Caki2 (cell line): ENCODE measurements around the gene VASN. TPM values are rescaled to one million over a fixed set of nuclear protein-coding genes. Genes with fewer than 3 reads are reported as not detected.
"Not testable (repeated sequence)": the region's sequence is repeated elsewhere in the genome, so short reads cannot be mapped to it uniquely, and the experiment has no call there.

Experiments used
- DNase-seq: peaks from one replicate; pipeline ENCODE4 v3.0.0-alpha.2; 2015; ENCODE audit warnings: low read depth
- in situ Hi-C: cut with HindIII; loops from 2 replicates; pipeline ENCODE4 v1.10.0; 2016; ENCODE audit warnings: low sequenced_read_pairs, low pct_unique_long_range_greater_than_20kb, mixed read lengths
- total RNA-seq: library from RNA; depleted of rRNA; stranded (reverse); fragments of >200 nt; shearing (Covaris generic); gene quantifications from 2 replicates; pipeline ENCODE4 v1.2.3, GENCODE V29; 2014; ENCODE audit warnings: low replicate concordance

VASN gene
- total RNA-seq, 1 experiment from 2014 or later = 5.5 TPM

- in situ Hi-C loops = no loop called here
- DNase-seq = no peak
Observed at GRCh38 chr16:4334724-4335495, 36.7 kb upstream of the VASN start.

- in situ Hi-C loops = no loop called here
- DNase-seq = no peak
Observed at GRCh38 chr16:4336701-4337539, 34.7 kb upstream of the VASN start.

GRCh38 chr16:4337540-4338088 is 34.0 kb upstream of the VASN start:
- no peak for DNase-seq
- in situ Hi-C loops = no loop called here

GRCh38 chr16:4338125-4338582 is 33.5 kb upstream of the VASN start:
- no peak for DNase-seq
- in situ Hi-C loops = no loop called here

GRCh38 chr16:4338712-4339299 is 32.8 kb upstream of the VASN start:
- DNase-seq = no peak
- in situ Hi-C loops = no loop called here

- no peak for DNase-seq
- in situ Hi-C loops = no loop called here
Observed at GRCh38 chr16:4339455-4339854, 32.2 kb upstream of the VASN start.

- DNase-seq = no peak
- in situ Hi-C loops = no loop called here
Observed at GRCh38 chr16:4339909-4340308, 31.7 kb upstream of the VASN start.

- no peak for DNase-seq
- in situ Hi-C loops = no loop called here
Observed at GRCh38 chr16:4340443-4340842, 31.2 kb upstream of the VASN start.

- in situ Hi-C loops = no loop called here
Observed at GRCh38 chr16:4341250-4341649, 30.4 kb upstream of the VASN start.

GRCh38 chr16:4342866-4343744 is 28.5 kb upstream of the VASN start:
- in situ Hi-C loops = no loop called here
- no peak for DNase-seq

More at GRCh38 chr16:4341250-4341649, 30.4 kb upstream of the VASN start:
- no peak for DNase-seq

GRCh38 chr16:4344300-4344982 is 27.2 kb upstream of the VASN start:
- DNase-seq, in situ Hi-C loops: not testable (repeated sequence)

GRCh38 chr16:4344983-4345835 is 26.4 kb upstream of the VASN start:
- no peak for DNase-seq
- in situ Hi-C loops = no loop called here

- no peak for DNase-seq
- in situ Hi-C loops = no loop called here
Observed at GRCh38 chr16:4345836-4346781, 25.5 kb upstream of the VASN start.

GRCh38 chr16:4347010-4347409 is 24.6 kb upstream of the VASN start:
- no peak for DNase-seq
- in situ Hi-C loops = no loop called here

GRCh38 chr16:4347765-4348509 is 23.7 kb upstream of the VASN start:
- no peak for DNase-seq
- in situ Hi-C loops = no loop called here
